ENCODE measurements around the gene MRPL37.
"Not testable (repeated sequence)": the region's sequence is repeated elsewhere in the genome, so short reads cannot be mapped to it uniquely, and the experiment has no call there.

The MRPL37 gene

GRCh38 chr1:54207287-54207686, 7.3 kb downstream of the MRPL37 start:
- H3K27me3 ChIP-seq (ENCODE audit: insufficient read depth, low read length, poor library complexity), result no peaks in the 10 kb centered on the region

GRCh38 chr1:54207896-54208295, 7.9 kb downstream of the MRPL37 start:
- not testable (repeated sequence) for H3K27me3 ChIP-seq (ENCODE audit: insufficient read depth, low read length, poor library complexity); H3K9ac ChIP-seq (ENCODE audit: low read depth, low read length); H3K4me1 ChIP-seq (ENCODE audit: insufficient read depth, low read length); H3K9me3 ChIP-seq (ENCODE audit: insufficient read depth, low read length, severe bottlenecking); H3K4me3 ChIP-seq (ENCODE audit: low read depth in 1 of 2, low read length in 2 of 2); H2AFZ ChIP-seq (ENCODE audit: low read depth, low read length); ATAC-seq (ENCODE audit: insufficient read depth, low read depth); H3K4me2 ChIP-seq (ENCODE audit: insufficient read depth, low read length); DNase-seq; H3K27ac ChIP-seq (ENCODE audit: low read length)
- H4K20me1 ChIP-seq (ENCODE audit: insufficient read depth, low read length), result peaks cover 10% of the 10 kb centered on the region; the same call in 1 of the 2 replicates
- peaks cover 86% of the 10 kb centered on the region for H3K36me3 ChIP-seq (ENCODE audit: insufficient read depth, low read length)
- peaks cover 18% of the 10 kb centered on the region for H3K79me2 ChIP-seq (ENCODE audit: insufficient read depth, low read length)

More at GRCh38 chr1:54207287-54207686, 7.3 kb downstream of the MRPL37 start:
- H3K9ac ChIP-seq (ENCODE audit: low read depth, low read length), result no peak overlapping the region
- H3K27ac ChIP-seq (ENCODE audit: low read length), result no peak overlapping the region
- H3K9me3 ChIP-seq (ENCODE audit: insufficient read depth, low read length, severe bottlenecking), result no peaks in the 10 kb centered on the region
- no peak overlapping the region for H2AFZ ChIP-seq (ENCODE audit: low read depth, low read length)
- TF ChIP-seq CTCF (IDR thresholded peaks at IDR 0.05; ENCODE audit: borderline replicate concordance, extremely low read depth, low read length, poor library complexity, severe bottlenecking) (no peak), EZH2 (IDR thresholded peaks at IDR 0.05; ENCODE audit: borderline replicate concordance, low read depth, low read length, severe bottlenecking) (no peak)
- H4K20me1 ChIP-seq (ENCODE audit: insufficient read depth, low read length), result peaks cover 10% of the 10 kb centered on the region; the same call in 1 of the 2 replicates
- DNase-seq (no peak), ATAC-seq (ENCODE audit: insufficient read depth, low read depth) (no peak)
- H3K79me2 ChIP-seq (ENCODE audit: insufficient read depth, low read length), result peaks cover 24% of the 10 kb centered on the region
- H3K4me3 ChIP-seq (ENCODE audit: low read depth in 1 of 2, low read length in 2 of 2), result no peak overlapping the region
- no peak overlapping the region for H3K4me2 ChIP-seq (ENCODE audit: insufficient read depth, low read length)
- H3K36me3 ChIP-seq (ENCODE audit: insufficient read depth, low read length), result peaks cover 86% of the 10 kb centered on the region
- H3K4me1 ChIP-seq (ENCODE audit: insufficient read depth, low read length), result peaks cover 8% of the 10 kb centered on the region; the same call in 1 of the 2 replicates

GRCh38 chr1:54212872-54213271, 12.9 kb downstream of the MRPL37 start:
- Histone ChIP-seq H3K4me3 (ENCODE audit: low read depth in 1 of 2, low read length in 2 of 2) (no peak overlapping the region), H3K27ac (ENCODE audit: low read length) (no peak overlapping the region), H2AFZ (ENCODE audit: low read depth, low read length) (no peak overlapping the region), H3K79me2 (ENCODE audit: insufficient read depth, low read length) (no peaks in the 10 kb centered on the region), H3K27me3 (ENCODE audit: insufficient read depth, low read length, poor library complexity) (no peaks in the 10 kb centered on the region), H3K4me1 (ENCODE audit: insufficient read depth, low read length) (no peaks in the 10 kb centered on the region), H3K9me3 (ENCODE audit: insufficient read depth, low read length, severe bottlenecking) (no peaks in the 10 kb centered on the region), H3K9ac (ENCODE audit: low read depth, low read length) (no peak overlapping the region), H3K4me2 (ENCODE audit: insufficient read depth, low read length) (no peak overlapping the region), H4K20me1 (ENCODE audit: insufficient read depth, low read length) (peaks cover 6% of the 10 kb centered on the region; the same call in 1 of the 2 replicates), H3K36me3 (ENCODE audit: insufficient read depth, low read length) (peaks cover 95% of the 10 kb centered on the region)
- TF ChIP-seq EZH2 (IDR thresholded peaks at IDR 0.05; ENCODE audit: borderline replicate concordance, low read depth, low read length, severe bottlenecking), result no peak
- no peak for TF ChIP-seq CTCF (IDR thresholded peaks at IDR 0.05; ENCODE audit: borderline replicate concordance, extremely low read depth, low read length, poor library complexity, severe bottlenecking)
- ATAC-seq (ENCODE audit: insufficient read depth, low read depth) (no peak), DNase-seq (no peak)

- ATAC-seq (ENCODE audit: insufficient read depth, low read depth) (no peak), DNase-seq (no peak)
- H2AFZ ChIP-seq (ENCODE audit: low read depth, low read length), result no peak overlapping the region
- no peak overlapping the region for H3K4me3 ChIP-seq (ENCODE audit: low read depth in 1 of 2, low read length in 2 of 2)
- H3K4me2 ChIP-seq (ENCODE audit: insufficient read depth, low read length), result no peak overlapping the region
- no peaks in the 10 kb centered on the region for H3K9me3 ChIP-seq (ENCODE audit: insufficient read depth, low read length, severe bottlenecking)
- H4K20me1 ChIP-seq (ENCODE audit: insufficient read depth, low read length), result peaks cover 6% of the 10 kb centered on the region; the same call in 1 of the 2 replicates
- TF ChIP-seq EZH2 (IDR thresholded peaks at IDR 0.05; ENCODE audit: borderline replicate concordance, low read depth, low read length, severe bottlenecking) (no peak), CTCF (IDR thresholded peaks at IDR 0.05; ENCODE audit: borderline replicate concordance, extremely low read depth, low read length, poor library complexity, severe bottlenecking) (no peak)
- peaks cover 99% of the 10 kb centered on the region for H3K36me3 ChIP-seq (ENCODE audit: insufficient read depth, low read length)
- no peak overlapping the region for H3K9ac ChIP-seq (ENCODE audit: low read depth, low read length)
- H3K27ac ChIP-seq (ENCODE audit: low read length), result no peak overlapping the region
- no peaks in the 10 kb centered on the region for H3K27me3 ChIP-seq (ENCODE audit: insufficient read depth, low read length, poor library complexity)
- no peaks in the 10 kb centered on the region for H3K4me1 ChIP-seq (ENCODE audit: insufficient read depth, low read length)
- no peaks in the 10 kb centered on the region for H3K79me2 ChIP-seq (ENCODE audit: insufficient read depth, low read length)
Measured at GRCh38 chr1:54215523-54215922, 15.6 kb downstream of the MRPL37 start.
